HG02678 (cell line): ENCODE measurements around the gene HES3.

ENCODE experiments used
- ATAC-seq: cut with Tn5 transposase; IDR thresholded peaks from one replicate; pipeline ENCODE4 v1.9.1; 2021; ENCODE audit warnings: mild to moderate bottlenecking, moderate library complexity; ENCODE audit not compliant: unreplicated experiment

The HES3 gene

GRCh38 chr1:6245086-6245868 is 1.3 kb downstream of the HES3 start:
- ATAC-seq, result peak; percentile 52

- ATAC-seq, result no peak
Measured at GRCh38 chr1:6245869-6246496, 2.0 kb downstream of the HES3 start.

- ATAC-seq, result peak; percentile 41
Measured at GRCh38 chr1:6246497-6247467, 2.8 kb downstream of the HES3 start.

GRCh38 chr1:6247651-6248050 is 3.7 kb downstream of the HES3 start:
- ATAC-seq, result no peak

GRCh38 chr1:6248161-6248776 is 4.3 kb downstream of the HES3 start:
- no peak for ATAC-seq

- no peak for ATAC-seq
Measured at GRCh38 chr1:6248932-6249738, 5.2 kb downstream of the HES3 start.

- no peak for ATAC-seq
Measured at GRCh38 chr1:6249739-6250689, 6.0 kb downstream of the HES3 start.

GRCh38 chr1:6251233-6251632 is 7.3 kb downstream of the HES3 start:
- no peak for ATAC-seq

- no peak for ATAC-seq
Measured at GRCh38 chr1:6251681-6252373, 7.8 kb downstream of the HES3 start.

- ATAC-seq, result no peak
Measured at GRCh38 chr1:6252374-6252710, 8.4 kb downstream of the HES3 start.

GRCh38 chr1:6253380-6253779 is 9.4 kb downstream of the HES3 start:
- no peak for ATAC-seq

GRCh38 chr1:6254691-6255090 is 10.7 kb downstream of the HES3 start:
- no peak for ATAC-seq

GRCh38 chr1:6256645-6257044 is 12.7 kb downstream of the HES3 start:
- no peak for ATAC-seq

GRCh38 chr1:6257541-6258069 is 13.6 kb downstream of the HES3 start:
- ATAC-seq, result no peak

- no peak for ATAC-seq
Measured at GRCh38 chr1:6258675-6259074, 14.7 kb downstream of the HES3 start.

- no peak for ATAC-seq
Measured at GRCh38 chr1:6259491-6260362, 15.7 kb downstream of the HES3 start.

GRCh38 chr1:6260433-6260934 is 16.5 kb downstream of the HES3 start:
- ATAC-seq, result no peak
